Esophagus muscularis mucosa (tissue), 4 donors: ENCODE results near the gene KAZN. TPM values are rescaled to one million over a fixed set of nuclear protein-coding genes. Genes with fewer than 3 reads are reported as not detected.

Experiments used
- DNase-seq: peaks from one replicate; pipeline ENCODE4 v3.0.0-alpha.2; 2017; ENCODE audit errors: extremely low spot score
- H3K27ac ChIP-seq, 4 donors: fragments of 200-600 bp; sonication (generic); replicated peaks in 1 of 4; 1 replicate in 3 of 4; 2 replicates in 1 of 4; pipeline ENCODE4 v1.5.1; 2016 to 2019; ENCODE audit warnings: mild to moderate bottlenecking in 1 of 4
- H3K27me3 ChIP-seq, 4 donors: fragments of 200-600 bp; sonication (generic); one replicate each; pipeline versions ENCODE4 v1.5.1 to v1.6.0; 2016 to 2019
- H3K36me3 ChIP-seq, 4 donors: fragments of 200-600 bp; sonication (generic); one replicate each; pipeline ENCODE4 v1.5.1; 2016 to 2019
- H3K4me1 ChIP-seq, 4 donors: fragments of 200-600 bp; sonication (generic); one replicate each; pipeline ENCODE4 v1.5.1; 2016 to 2019
- H3K4me3 ChIP-seq, 4 donors: fragments of 200-600 bp; sonication (generic); 1 replicate in 2 of 4; 2 replicates in 2 of 4; pipeline ENCODE4 v1.5.1; 2016 to 2019; ENCODE audit warnings: mild to moderate bottlenecking in 4 of 4, moderate library complexity in 1 of 4
- H3K9me3 ChIP-seq, 4 donors: fragments of 200-600 bp; sonication (generic); 1 replicate in 3 of 4; 2 replicates in 1 of 4; pipeline ENCODE4 v1.5.1; 2016 to 2019
- CTCF ChIP-seq, 3 experiments: fragments of 200-600 bp in 2 of 3; fragments of 450-650 bp in 1 of 3; sonication (generic) in 2 of 3; IDR thresholded peaks; one replicate each; pipeline ENCODE4 v1.5.1; 2017 to 2019; ENCODE audit warnings: antibody characterized with exemption in 3 of 3, mild to moderate bottlenecking in 2 of 3, moderate library complexity in 1 of 3
- EP300 ChIP-seq: sonication (generic); formaldehyde crosslinking; IDR thresholded peaks from one replicate; pipeline ENCODE4 v1.6.1; 2017; ENCODE audit warnings: antibody characterized with exemption
- POLR2A ChIP-seq: fragments of 450-650 bp; IDR thresholded peaks from one replicate; pipeline ENCODE4 v1.6.1; 2017; ENCODE audit warnings: antibody characterized with exemption, moderate library complexity, mild to moderate bottlenecking, low read depth
- POLR2AphosphoS5 ChIP-seq, 2 donors: sonication (generic); formaldehyde crosslinking; IDR thresholded peaks; one replicate each; pipeline ENCODE4 v1.6.1; 2017; ENCODE audit warnings: antibody characterized with exemption in 2 of 2
- WGBS: methylation state at CpG from one replicate; pipeline ENCODE4 v1.1.5; 2018; 5-methylcytosine and 5-hydroxymethylcytosine counted together
- intact Hi-C: fragments of 100-400 bp; cut with DNase I; formaldehyde crosslinking; loops from one replicate; pipeline ENCODE4 v1.15.1; 2023
- total RNA-seq, 4 donors: library from RNA; depleted of rRNA; stranded (reverse); fragments of >200 nt; gene quantifications; one replicate each; pipeline versions ENCODE4 v1.1.0 to v1.2.1, GENCODE V29; 2016

Gene KAZN
- total RNA-seq, 4 donors from 2014 or later: 9.9 to 14.1 (median 11.9) TPM

DNA sequence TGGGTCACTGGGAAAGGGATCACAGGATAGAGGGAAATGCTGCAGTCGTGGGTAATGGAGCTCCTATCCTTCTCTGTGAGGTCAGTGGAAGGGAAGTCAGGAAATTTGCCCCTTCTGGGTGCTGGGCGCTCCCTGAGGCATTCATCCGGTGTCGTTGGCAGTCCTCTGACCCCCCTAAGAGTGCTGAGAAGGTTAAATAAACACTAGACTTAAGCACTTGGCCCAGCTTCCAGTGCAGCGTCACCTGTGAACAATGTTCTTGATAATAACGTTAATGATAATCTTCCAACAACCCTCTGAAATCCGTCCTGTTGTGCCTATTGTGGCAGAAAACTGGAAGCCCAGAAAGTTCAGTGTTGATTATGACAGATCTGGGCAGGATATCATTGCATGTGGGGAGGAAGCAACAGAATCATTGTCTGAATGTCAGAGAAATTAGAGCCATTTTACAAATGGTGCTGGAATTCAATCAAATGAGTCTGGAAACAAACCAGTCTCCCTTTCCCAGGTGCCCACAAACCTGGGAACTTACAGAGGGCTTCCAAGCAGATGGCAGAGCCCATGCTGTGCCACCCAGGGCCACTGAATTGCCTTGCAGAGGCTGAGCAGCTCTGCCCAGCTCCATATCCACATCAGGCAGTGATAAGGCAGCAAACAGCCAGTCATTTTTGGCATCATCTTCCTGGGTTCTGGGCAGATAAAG, 216.8 kb downstream of the KAZN start:
- DNase-seq: no peak
- Histone ChIP-seq H3K36me3 (no peaks in the 10 kb centered on the region), H3K9me3 (no peaks in the 10 kb centered on the region), H3K4me1 (peaks cover 0 to 16% (median 12%) of the 10 kb centered on the region in 4 donors), H3K27ac (no peak overlapping the region), H3K4me3 (no peak overlapping the region), H3K27me3 (no peaks in the 10 kb centered on the region)
- 34% methylated on average over 7 of the region's 7 CpGs for WGBS
- intact Hi-C loops: no loop called here
- TF ChIP-seq POLR2A (no peak), POLR2AphosphoS5 (IDR thresholded peaks at IDR 0.05) (no peak), CTCF (IDR thresholded peaks at IDR 0.05) (no peak), EP300 (no peak)

GRCh38 chr1:14817223-14818170, 219.0 kb downstream of the KAZN start:
- no peak overlapping the region for H3K4me3 ChIP-seq
- H3K27ac ChIP-seq: no peak overlapping the region
- intact Hi-C loops: no loop called here
- H3K9me3 ChIP-seq: no peaks in the 10 kb centered on the region
- peaks cover 0 to 16% (median 12%) of the 10 kb centered on the region in 4 donors for H3K4me1 ChIP-seq
- WGBS: 78% methylated on average over 8 of the region's 8 CpGs
- no peaks in the 10 kb centered on the region for H3K36me3 ChIP-seq
- no peaks in the 10 kb centered on the region for H3K27me3 ChIP-seq
- DNase-seq: no peak
- TF ChIP-seq POLR2AphosphoS5 (IDR thresholded peaks at IDR 0.05): no peak
- TF ChIP-seq EP300: no peak
- no peak for TF ChIP-seq POLR2A
- TF ChIP-seq CTCF (IDR thresholded peaks at IDR 0.05): no peak

- intact Hi-C loops: no loop called here
- H3K4me1 ChIP-seq: peaks cover 0 to 5% (median 4%) of the 10 kb centered on the region in 4 donors
- DNase-seq: no peak
- no peak overlapping the region for H3K4me3 ChIP-seq
- no peaks in the 10 kb centered on the region for H3K27me3 ChIP-seq
- TF ChIP-seq EP300 (no peak), CTCF (IDR thresholded peaks at IDR 0.05) (no peak), POLR2AphosphoS5 (IDR thresholded peaks at IDR 0.05) (no peak), POLR2A (no peak)
- no peaks in the 10 kb centered on the region for H3K36me3 ChIP-seq
- WGBS: 89% methylated on average over 18 of the region's 18 CpGs
- no peaks in the 10 kb centered on the region for H3K9me3 ChIP-seq
- H3K27ac ChIP-seq: no peak overlapping the region
These were observed 222.0 kb downstream of the KAZN start for GRCh38 chr1:14820295-14821085.

- no peaks in the 10 kb centered on the region for H3K9me3 ChIP-seq
- intact Hi-C loops: no loop called here
- H3K4me3 ChIP-seq: no peak overlapping the region
- no peaks in the 10 kb centered on the region for H3K36me3 ChIP-seq
- no peak for DNase-seq
- no peak for TF ChIP-seq POLR2A
- no peak for TF ChIP-seq EP300
- TF ChIP-seq CTCF (IDR thresholded peaks at IDR 0.05): no peak
- H3K4me1 ChIP-seq: peaks cover 0 to 4% (median 0%) of the 10 kb centered on the region in 4 donors
- no peak overlapping the region for H3K27ac ChIP-seq
- H3K27me3 ChIP-seq: no peaks in the 10 kb centered on the region
- 86% methylated on average over 14 of the region's 14 CpGs for WGBS
These were observed 224.0 kb downstream of the KAZN start for GRCh38 chr1:14822493-14822892.
